ENCODE data around the gene INKA1.
"Not testable (repeated sequence)": the region's sequence is repeated elsewhere in the genome, so short reads cannot be mapped to it uniquely, and the experiment has no call there.

The INKA1 gene

DNA sequence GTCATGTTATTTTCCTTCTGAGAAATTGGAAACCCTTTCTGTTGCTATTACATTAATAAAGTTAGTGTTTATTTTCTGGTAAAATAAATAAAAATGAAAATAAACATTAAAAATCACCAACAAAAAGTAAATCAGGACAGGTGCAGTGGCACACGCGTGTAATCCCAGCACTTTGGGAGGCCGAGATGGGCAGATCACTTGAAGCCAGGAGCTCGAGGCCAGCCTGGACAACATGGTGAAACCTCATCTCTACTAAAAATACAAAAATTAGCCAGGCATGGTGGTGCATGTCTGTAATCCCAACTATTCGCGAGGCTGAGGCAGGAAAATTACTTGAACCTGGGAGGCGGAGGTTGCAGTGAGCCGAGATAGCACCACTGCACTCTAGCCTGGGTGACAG lies 27.0 kb upstream of the INKA1 start:
- Histone ChIP-seq H3K79me2 (ENCODE audit: control insufficient read depth, insufficient read depth, low read length) (peaks cover 33% of the 10 kb centered on the region), H3K79me1 (ENCODE audit: low read length) (peaks cover 13% of the 10 kb centered on the region)
- H3K36me3 ChIP-seq (ENCODE audit: control insufficient read depth, insufficient read depth, low read length); H2BK120ac ChIP-seq (ENCODE audit: low read depth, low read length); H3K23ac ChIP-seq (ENCODE audit: low read length); H3K4me2 ChIP-seq (ENCODE audit: low read length); H3K27me3 ChIP-seq (ENCODE audit: insufficient read depth, low read length, poor library complexity); H2BK5ac ChIP-seq (ENCODE audit: low read length); DNase-seq; H3K4ac ChIP-seq (ENCODE audit: low read depth, low read length); H3K4me3 ChIP-seq (ENCODE audit: low read length); H3K18ac ChIP-seq (ENCODE audit: low read length); H3K4me1 ChIP-seq (ENCODE audit: control insufficient read depth, low read depth, low read length); H3K56ac ChIP-seq (ENCODE audit: low read length); H2AK5ac ChIP-seq (ENCODE audit: low read length); H4K8ac ChIP-seq (ENCODE audit: low read depth, low read length); H3K9ac ChIP-seq (ENCODE audit: low read length); H4K5ac ChIP-seq (ENCODE audit: low read length); H3K27ac ChIP-seq (ENCODE audit: low read depth, low read length); H2BK15ac ChIP-seq (replicated peaks; ENCODE audit: low read depth): not testable (repeated sequence)
- WGBS (ENCODE audit: extremely low coverage, insufficient coverage, low lambda C conversion rate), result no CpG with 5 or more reads among the region's 8 CpGs

DNA sequence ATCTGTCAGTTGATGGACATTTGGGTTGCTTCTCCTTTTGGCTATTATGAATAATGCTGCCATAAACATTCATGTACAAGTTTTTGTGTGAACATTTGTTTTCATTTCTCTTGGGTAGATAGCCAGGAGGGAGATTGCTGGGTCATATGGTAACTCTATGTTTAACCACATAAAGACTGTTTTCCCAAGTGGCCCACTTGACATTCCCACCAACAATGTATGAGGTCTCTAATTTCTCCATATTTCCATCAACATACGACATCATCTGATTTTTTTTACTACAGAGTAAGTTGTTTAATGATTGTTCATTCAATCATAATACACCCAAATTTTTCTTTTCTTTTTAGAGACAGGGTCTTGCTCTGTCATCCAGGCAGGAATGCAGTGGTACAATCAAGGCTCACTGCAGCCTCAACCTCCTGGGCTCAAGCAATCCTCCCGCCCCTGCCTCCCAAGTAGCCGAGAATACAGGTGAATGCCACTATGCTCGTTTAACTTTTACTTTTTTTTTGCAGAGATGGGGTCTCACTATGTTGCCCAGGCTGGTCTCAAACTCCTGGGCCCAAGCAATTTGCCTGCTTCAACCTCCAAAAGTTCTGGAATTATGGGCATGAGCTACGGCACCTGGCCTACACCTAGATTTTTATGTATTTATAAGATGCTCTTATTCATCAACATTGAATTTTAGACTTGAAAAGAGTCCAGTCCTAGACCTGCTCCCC lies 23.5 kb upstream of the INKA1 start:
- Histone ChIP-seq H3K56ac (ENCODE audit: low read length) (no peak overlapping the region), H3K79me2 (ENCODE audit: control insufficient read depth, insufficient read depth, low read length) (peaks cover 30% of the 10 kb centered on the region), H3K79me1 (ENCODE audit: low read length) (peaks cover 14% of the 10 kb centered on the region), H2BK5ac (ENCODE audit: low read length) (no peak overlapping the region), H3K4me1 (ENCODE audit: control insufficient read depth, low read depth, low read length) (no peaks in the 10 kb centered on the region), H2AK5ac (ENCODE audit: low read length) (no peak overlapping the region), H3K23ac (ENCODE audit: low read length) (no peak overlapping the region), H3K4me3 (ENCODE audit: low read length) (no peak overlapping the region), H3K27me3 (ENCODE audit: insufficient read depth, low read length, poor library complexity) (no peaks in the 10 kb centered on the region), H4K8ac (ENCODE audit: low read depth, low read length) (no peak overlapping the region), H3K9ac (ENCODE audit: low read length) (no peak overlapping the region), H4K5ac (ENCODE audit: low read length) (no peak overlapping the region), H3K36me3 (ENCODE audit: control insufficient read depth, insufficient read depth, low read length) (peaks cover 3% of the 10 kb centered on the region), H3K27ac (ENCODE audit: low read depth, low read length) (no peak overlapping the region), H3K4me2 (ENCODE audit: low read length) (no peak overlapping the region), H3K18ac (ENCODE audit: low read length) (no peak overlapping the region), H2BK120ac (ENCODE audit: low read depth, low read length) (no peak overlapping the region), H2BK15ac (replicated peaks; ENCODE audit: low read depth) (no peak overlapping the region), H3K4ac (ENCODE audit: low read depth, low read length) (no peak overlapping the region)
- no peak for DNase-seq
- WGBS (ENCODE audit: extremely low coverage, insufficient coverage, low lambda C conversion rate), result no CpG with 5 or more reads among the region's 5 CpGs

GRCh38 chr3:49780080-49780974 lies 22.7 kb upstream of the INKA1 start:
- H2BK120ac ChIP-seq (ENCODE audit: low read depth, low read length), result no peak overlapping the region
- H3K56ac ChIP-seq (ENCODE audit: low read length), result no peak overlapping the region
- H3K36me3 ChIP-seq (ENCODE audit: control insufficient read depth, insufficient read depth, low read length), result peaks cover 3% of the 10 kb centered on the region
- no peak overlapping the region for H3K4me2 ChIP-seq (ENCODE audit: low read length)
- no peak overlapping the region for H2AK5ac ChIP-seq (ENCODE audit: low read length)
- H4K8ac ChIP-seq (ENCODE audit: low read depth, low read length), result no peak overlapping the region
- H3K9ac ChIP-seq (ENCODE audit: low read length), result no peak overlapping the region
- no peak overlapping the region for H2BK15ac ChIP-seq (replicated peaks; ENCODE audit: low read depth)
- WGBS (ENCODE audit: extremely low coverage, insufficient coverage, low lambda C conversion rate), result no CpG with 5 or more reads among the region's 4 CpGs
- no peak for DNase-seq
- no peak overlapping the region for H3K27ac ChIP-seq (ENCODE audit: low read depth, low read length)
- H3K79me1 ChIP-seq (ENCODE audit: low read length), result peaks cover 15% of the 10 kb centered on the region
- H3K4me1 ChIP-seq (ENCODE audit: control insufficient read depth, low read depth, low read length), result no peaks in the 10 kb centered on the region
- H4K5ac ChIP-seq (ENCODE audit: low read length), result no peak overlapping the region
- no peak overlapping the region for H3K4ac ChIP-seq (ENCODE audit: low read depth, low read length)
- H3K18ac ChIP-seq (ENCODE audit: low read length), result no peak overlapping the region
- no peak overlapping the region for H2BK5ac ChIP-seq (ENCODE audit: low read length)
- no peaks in the 10 kb centered on the region for H3K27me3 ChIP-seq (ENCODE audit: insufficient read depth, low read length, poor library complexity)
- peak overlapping the region; percentile 15 for H3K23ac ChIP-seq (ENCODE audit: low read length)
- no peak overlapping the region for H3K4me3 ChIP-seq (ENCODE audit: low read length)
- peaks cover 31% of the 10 kb centered on the region for H3K79me2 ChIP-seq (ENCODE audit: control insufficient read depth, insufficient read depth, low read length)

GRCh38 chr3:49780975-49781365 lies 22.1 kb upstream of the INKA1 start:
- H3K36me3 ChIP-seq (ENCODE audit: control insufficient read depth, insufficient read depth, low read length); H3K4me2 ChIP-seq (ENCODE audit: low read length); H3K27ac ChIP-seq (ENCODE audit: low read depth, low read length); H2BK15ac ChIP-seq (replicated peaks; ENCODE audit: low read depth); H3K23ac ChIP-seq (ENCODE audit: low read length); H3K27me3 ChIP-seq (ENCODE audit: insufficient read depth, low read length, poor library complexity); H4K5ac ChIP-seq (ENCODE audit: low read length); H3K4ac ChIP-seq (ENCODE audit: low read depth, low read length); H3K56ac ChIP-seq (ENCODE audit: low read length); H3K4me3 ChIP-seq (ENCODE audit: low read length); H3K18ac ChIP-seq (ENCODE audit: low read length); H3K9ac ChIP-seq (ENCODE audit: low read length); DNase-seq; H4K8ac ChIP-seq (ENCODE audit: low read depth, low read length); H2AK5ac ChIP-seq (ENCODE audit: low read length); H3K4me1 ChIP-seq (ENCODE audit: control insufficient read depth, low read depth, low read length); H2BK5ac ChIP-seq (ENCODE audit: low read length); H2BK120ac ChIP-seq (ENCODE audit: low read depth, low read length): not testable (repeated sequence)
- H3K79me2 ChIP-seq (ENCODE audit: control insufficient read depth, insufficient read depth, low read length), result peaks cover 35% of the 10 kb centered on the region
- no CpG with 5 or more reads among the region's 9 CpGs for WGBS (ENCODE audit: extremely low coverage, insufficient coverage, low lambda C conversion rate)
- peaks cover 14% of the 10 kb centered on the region for H3K79me1 ChIP-seq (ENCODE audit: low read length)

GRCh38 chr3:49781415-49782199 lies 21.5 kb upstream of the INKA1 start:
- Histone ChIP-seq H3K9ac (ENCODE audit: low read length) (no peak overlapping the region), H3K56ac (ENCODE audit: low read length) (no peak overlapping the region), H2BK120ac (ENCODE audit: low read depth, low read length) (no peak overlapping the region), H3K79me1 (ENCODE audit: low read length) (peaks cover 14% of the 10 kb centered on the region), H2BK15ac (replicated peaks; ENCODE audit: low read depth) (no peak overlapping the region), H3K36me3 (ENCODE audit: control insufficient read depth, insufficient read depth, low read length) (peaks cover 3% of the 10 kb centered on the region), H3K4ac (ENCODE audit: low read depth, low read length) (no peak overlapping the region), H4K5ac (ENCODE audit: low read length) (no peak overlapping the region), H3K27ac (ENCODE audit: low read depth, low read length) (no peak overlapping the region), H2AK5ac (ENCODE audit: low read length) (no peak overlapping the region), H3K4me1 (ENCODE audit: control insufficient read depth, low read depth, low read length) (no peaks in the 10 kb centered on the region), H3K27me3 (ENCODE audit: insufficient read depth, low read length, poor library complexity) (no peaks in the 10 kb centered on the region), H3K18ac (ENCODE audit: low read length) (no peak overlapping the region), H3K4me3 (ENCODE audit: low read length) (no peak overlapping the region), H4K8ac (ENCODE audit: low read depth, low read length) (no peak overlapping the region), H3K79me2 (ENCODE audit: control insufficient read depth, insufficient read depth, low read length) (peaks cover 35% of the 10 kb centered on the region), H3K4me2 (ENCODE audit: low read length) (no peak overlapping the region), H2BK5ac (ENCODE audit: low read length) (no peak overlapping the region), H3K23ac (ENCODE audit: low read length) (no peak overlapping the region)
- DNase-seq, result no peak
- no CpG with 5 or more reads among the region's 5 CpGs for WGBS (ENCODE audit: extremely low coverage, insufficient coverage, low lambda C conversion rate)

Data from mesendoderm (in vitro differentiated cells).